ENCODE measurements around the gene HIP1R. TPM values are rescaled to one million over a fixed set of nuclear protein-coding genes. Genes with fewer than 3 reads are reported as not detected.
A peak's percentile ranks its signal among the peaks of the same experiment; 100 is the strongest.
"Not testable (repeated sequence)": the region's sequence is repeated elsewhere in the genome, so short reads cannot be mapped to it uniquely, and the experiment has no call there.

HIP1R gene
- total RNA-seq, 1 donor from 2014 or later = 61.1 TPM

DNA sequence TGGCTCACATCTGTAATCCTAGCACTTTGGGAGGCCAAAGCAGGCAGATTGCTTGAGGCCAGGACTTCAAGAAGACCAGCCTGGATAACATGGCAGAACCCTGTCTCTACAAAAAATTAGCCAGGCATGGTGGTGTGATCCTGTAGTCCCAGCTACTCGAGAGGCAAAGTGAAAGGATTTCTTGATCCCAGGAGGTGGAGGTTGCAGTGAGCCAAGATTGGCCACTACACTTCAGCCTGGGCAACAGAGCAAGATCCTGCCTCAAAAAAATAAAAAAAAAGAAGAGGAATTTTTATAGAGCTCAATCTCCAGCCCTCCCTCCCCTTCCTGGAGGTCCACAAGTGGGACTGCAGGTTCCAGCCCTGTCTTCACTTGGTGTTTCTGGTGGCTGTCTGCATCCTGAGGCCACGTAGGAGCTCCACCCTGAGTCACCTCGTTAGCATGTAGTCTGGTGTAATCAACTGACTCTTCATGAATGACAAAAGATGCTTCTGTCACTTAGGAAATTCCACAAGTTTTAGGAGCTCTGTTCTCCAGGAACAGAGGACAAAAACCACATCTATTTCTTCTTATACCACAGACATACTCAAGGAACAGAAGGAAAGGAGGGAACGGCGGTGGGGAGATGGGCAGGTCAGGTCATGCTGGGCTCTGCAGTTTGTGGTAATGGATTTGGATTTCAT lies 44.7 kb upstream of the HIP1R start:
- H3K4me3 Mint-ChIP-seq (ENCODE audit: low read depth) = no peak overlapping the region
- H3K4me1 Mint-ChIP-seq (ENCODE audit: low read depth) = no peaks in the 10 kb centered on the region
- H3K9me3 Mint-ChIP-seq (ENCODE audit: low read depth) = no peaks in the 10 kb centered on the region
- TF ChIP-seq, protein P1, sequence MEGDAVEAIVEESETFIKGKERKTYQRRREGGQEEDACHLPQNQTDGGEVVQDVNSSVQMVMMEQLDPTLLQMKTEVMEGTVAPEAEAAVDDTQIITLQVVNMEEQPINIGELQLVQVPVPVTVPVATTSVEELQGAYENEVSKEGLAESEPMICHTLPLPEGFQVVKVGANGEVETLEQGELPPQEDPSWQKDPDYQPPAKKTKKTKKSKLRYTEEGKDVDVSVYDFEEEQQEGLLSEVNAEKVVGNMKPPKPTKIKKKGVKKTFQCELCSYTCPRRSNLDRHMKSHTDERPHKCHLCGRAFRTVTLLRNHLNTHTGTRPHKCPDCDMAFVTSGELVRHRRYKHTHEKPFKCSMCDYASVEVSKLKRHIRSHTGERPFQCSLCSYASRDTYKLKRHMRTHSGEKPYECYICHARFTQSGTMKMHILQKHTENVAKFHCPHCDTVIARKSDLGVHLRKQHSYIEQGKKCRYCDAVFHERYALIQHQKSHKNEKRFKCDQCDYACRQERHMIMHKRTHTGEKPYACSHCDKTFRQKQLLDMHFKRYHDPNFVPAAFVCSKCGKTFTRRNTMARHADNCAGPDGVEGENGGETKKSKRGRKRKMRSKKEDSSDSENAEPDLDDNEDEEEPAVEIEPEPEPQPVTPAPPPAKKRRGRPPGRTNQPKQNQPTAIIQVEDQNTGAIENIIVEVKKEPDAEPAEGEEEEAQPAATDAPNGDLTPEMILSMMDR (IDR thresholded peaks at IDR 0.05; ENCODE audit: unreplicated experiment) = no peak
- no peak overlapping the region for H3K27ac Mint-ChIP-seq
- no peak for DNase-seq (ENCODE audit: low spot score, unreplicated experiment)
- no peaks in the 10 kb centered on the region for H3K27me3 Mint-ChIP-seq
- H3K36me3 Mint-ChIP-seq (ENCODE audit: insufficient read depth) = no peaks in the 10 kb centered on the region

DNA sequence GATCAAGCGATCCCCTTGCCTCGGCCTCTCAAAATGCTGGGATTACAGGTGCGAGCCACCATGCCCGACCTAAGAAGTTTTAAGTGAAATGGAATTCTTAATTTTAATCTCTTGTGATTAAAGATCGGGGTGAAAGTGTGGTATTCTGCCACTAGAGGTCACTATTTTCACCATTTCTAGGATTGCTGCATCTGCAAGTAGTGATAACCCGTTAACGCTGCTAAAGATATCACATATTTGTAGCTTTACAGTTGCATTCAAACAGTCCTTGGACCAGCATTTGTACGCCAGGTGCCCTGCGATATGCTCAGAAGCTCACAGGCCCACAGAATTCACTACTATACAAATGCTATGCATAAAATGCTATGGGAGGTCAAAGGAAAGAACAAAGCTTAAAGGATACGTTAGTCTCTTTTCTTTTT lies 41.6 kb upstream of the HIP1R start:
- no peak for DNase-seq (ENCODE audit: low spot score, unreplicated experiment)
- Mint-ChIP-seq H3K4me1 (ENCODE audit: low read depth) (no peaks in the 10 kb centered on the region), H3K27ac (no peak overlapping the region), H3K4me3 (ENCODE audit: low read depth) (no peak overlapping the region), H3K36me3 (ENCODE audit: insufficient read depth) (no peaks in the 10 kb centered on the region), H3K27me3 (no peaks in the 10 kb centered on the region), H3K9me3 (ENCODE audit: low read depth) (no peaks in the 10 kb centered on the region)
- TF ChIP-seq, protein P1 (IDR thresholded peaks at IDR 0.05; ENCODE audit: unreplicated experiment) = peak; percentile 76

DNA sequence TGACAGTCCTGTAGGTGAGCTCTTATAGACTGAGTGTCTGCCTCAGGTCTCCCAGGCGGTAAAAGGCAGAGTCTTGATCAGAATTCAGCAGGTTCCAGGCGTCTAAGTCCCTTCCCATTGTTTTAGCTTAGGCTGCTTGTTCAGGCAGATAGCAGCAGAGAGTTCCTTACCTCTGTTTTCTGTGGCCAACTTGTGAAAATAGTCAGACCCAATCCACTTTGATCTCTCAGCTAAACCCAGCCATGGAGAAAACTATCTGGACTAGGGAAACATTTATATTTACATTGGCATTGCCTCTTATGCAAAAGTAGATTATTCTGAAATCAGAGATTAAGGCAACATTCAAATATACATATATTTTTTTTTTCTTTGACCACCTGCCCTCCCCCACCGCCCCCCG lies 39.5 kb upstream of the HIP1R start:
- DNase-seq (ENCODE audit: low spot score, unreplicated experiment) = no peak
- H3K27ac Mint-ChIP-seq = no peak overlapping the region
- no peaks in the 10 kb centered on the region for H3K9me3 Mint-ChIP-seq (ENCODE audit: low read depth)
- no peaks in the 10 kb centered on the region for H3K36me3 Mint-ChIP-seq (ENCODE audit: insufficient read depth)
- no peaks in the 10 kb centered on the region for H3K4me1 Mint-ChIP-seq (ENCODE audit: low read depth)
- TF ChIP-seq, protein P1 (IDR thresholded peaks at IDR 0.05; ENCODE audit: unreplicated experiment) = no peak
- no peak overlapping the region for H3K4me3 Mint-ChIP-seq (ENCODE audit: low read depth)
- no peaks in the 10 kb centered on the region for H3K27me3 Mint-ChIP-seq

DNA sequence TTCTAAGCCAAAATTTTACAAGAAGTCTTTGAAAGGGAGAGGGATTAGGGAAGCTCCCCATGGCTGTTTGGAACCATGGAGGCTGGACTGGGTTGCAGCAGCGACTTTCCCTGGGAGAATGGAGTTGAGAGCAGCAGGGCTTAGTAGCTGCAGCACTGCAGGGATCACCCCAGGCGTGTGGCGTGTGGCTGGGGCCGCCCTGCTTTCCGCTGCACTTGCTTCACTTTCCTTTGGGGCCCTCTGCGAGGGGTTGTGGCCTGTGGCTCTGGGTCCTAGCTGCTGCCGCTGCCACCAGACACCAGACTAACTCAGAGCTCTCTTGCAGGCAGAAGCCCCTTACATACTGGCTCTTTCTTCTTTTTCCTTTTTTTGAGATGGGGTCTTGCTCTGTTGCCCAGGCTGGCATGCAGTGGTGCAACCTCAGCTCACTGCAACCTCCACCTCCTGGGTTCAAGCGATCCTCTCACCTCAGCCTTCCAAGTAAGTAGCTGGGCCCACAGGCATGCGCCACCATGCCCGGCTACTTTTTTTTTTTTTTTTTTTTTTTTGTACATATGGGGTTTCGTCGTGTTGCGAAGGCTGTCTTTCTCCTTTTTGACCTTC lies 35.5 kb upstream of the HIP1R start:
- Mint-ChIP-seq H3K9me3 (ENCODE audit: low read depth) (no peaks in the 10 kb centered on the region), H3K4me1 (ENCODE audit: low read depth) (peaks cover 3% of the 10 kb centered on the region), H3K4me3 (ENCODE audit: low read depth) (no peak overlapping the region), H3K27me3 (no peaks in the 10 kb centered on the region), H3K36me3 (ENCODE audit: insufficient read depth) (no peaks in the 10 kb centered on the region), H3K27ac (no peak overlapping the region)
- DNase-seq (ENCODE audit: low spot score, unreplicated experiment) = no peak
- TF ChIP-seq, protein P1 (IDR thresholded peaks at IDR 0.05; ENCODE audit: unreplicated experiment) = no peak

DNA sequence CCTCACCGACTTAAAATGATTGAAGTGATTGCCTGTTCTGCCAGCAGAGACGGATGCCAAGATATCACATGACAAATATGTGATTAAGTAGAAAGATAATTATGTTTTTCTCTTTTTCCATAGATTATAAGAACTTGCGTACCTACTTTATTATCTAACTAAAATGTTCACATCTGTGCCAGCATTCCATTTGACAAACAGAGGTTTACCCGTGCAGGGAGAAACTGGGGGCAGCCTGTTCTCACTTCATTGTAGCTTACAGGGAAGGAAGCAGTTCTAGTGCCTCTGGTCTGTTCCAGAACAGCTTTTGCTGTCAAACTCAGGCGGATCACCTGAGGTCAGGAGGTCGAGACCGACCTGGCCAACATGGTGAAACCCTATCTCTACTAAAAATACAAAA lies 31.3 kb upstream of the HIP1R start:
- no peak overlapping the region for H3K27ac Mint-ChIP-seq
- H3K36me3 Mint-ChIP-seq (ENCODE audit: insufficient read depth) = no peaks in the 10 kb centered on the region
- H3K4me3 Mint-ChIP-seq (ENCODE audit: low read depth) = no peak overlapping the region
- no peaks in the 10 kb centered on the region for H3K9me3 Mint-ChIP-seq (ENCODE audit: low read depth)
- no peaks in the 10 kb centered on the region for H3K27me3 Mint-ChIP-seq
- peaks cover 3% of the 10 kb centered on the region for H3K4me1 Mint-ChIP-seq (ENCODE audit: low read depth)
- DNase-seq (ENCODE audit: low spot score, unreplicated experiment) = no peak
- TF ChIP-seq, protein P1 (IDR thresholded peaks at IDR 0.05; ENCODE audit: unreplicated experiment) = no peak

DNA sequence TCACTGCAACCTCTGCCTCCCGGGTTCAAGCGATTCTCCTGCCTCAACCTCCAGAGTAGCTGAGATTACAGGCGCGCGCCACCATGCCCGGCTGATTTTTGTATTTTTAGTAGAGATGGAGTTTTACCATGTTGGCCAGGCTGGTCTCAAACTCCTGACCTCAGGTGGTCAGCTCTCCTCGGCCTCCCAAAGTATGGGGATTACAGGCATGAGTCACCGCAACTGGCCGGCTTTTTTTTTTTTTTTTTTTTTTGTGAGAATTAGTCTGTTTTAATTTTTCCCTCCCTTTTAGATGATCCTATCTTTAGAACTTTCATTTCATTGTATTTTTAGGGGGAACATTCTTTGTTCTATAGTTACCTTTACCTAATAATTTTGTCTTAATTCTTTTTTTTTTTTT lies 30.3 kb upstream of the HIP1R start:
- H3K4me3 Mint-ChIP-seq (ENCODE audit: low read depth); DNase-seq (ENCODE audit: low spot score, unreplicated experiment); H3K27me3 Mint-ChIP-seq; H3K27ac Mint-ChIP-seq; H3K36me3 Mint-ChIP-seq (ENCODE audit: insufficient read depth); H3K9me3 Mint-ChIP-seq (ENCODE audit: low read depth); H3K4me1 Mint-ChIP-seq (ENCODE audit: low read depth): not testable (repeated sequence)

Measured in progenitor cell of endocrine pancreas (in vitro differentiated cells).